Measurements from ENCODE around the gene DPEP2. TPM values are rescaled to one million over a fixed set of nuclear protein-coding genes. Genes with fewer than 3 reads are reported as not detected.
"Not testable (repeated sequence)": the region's sequence is repeated elsewhere in the genome, so short reads cannot be mapped to it uniquely, and the experiment has no call there.

The DPEP2 gene
- total RNA-seq, 2 donors from 2014 or later: 2.2 to 2.3 TPM

GRCh38 chr16:67937713-67938112, 61.6 kb downstream of the DPEP2 start:
- not testable (repeated sequence) for H3K9me3 Mint-ChIP-seq; DNase-seq (ENCODE audit: low spot score); ATAC-seq; H3K27me3 Mint-ChIP-seq
- Mint-ChIP-seq H3K27ac (peak overlapping the region; percentile 92 to 96), H3K36me3 (peaks cover 16% of the 10 kb centered on the region), H3K4me3 (peak overlapping the region; percentile 92), H3K4me1 (ENCODE audit: low read depth in 2 of 2) (peaks cover 31 to 42% of the 10 kb centered on the region in 2 donors)

Other genes with a start within 250 kb of the DPEP2 start
- gene RANBP10, start 192.9 kb downstream of the DPEP2 start, total RNA-seq: 10 to 100 TPM; 28.0 to 31.0 TPM
- 1 to 10 TPM in 1 of 2 donors, under 1 TPM in 1; 0.24 to 1.1 TPM for gene TSNAXIP1, start 192.6 kb downstream of the DPEP2 start, total RNA-seq
- 10 to 100 TPM; 30.5 to 45.9 TPM for gene THAP11, start 157.2 kb downstream of the DPEP2 start, total RNA-seq
- 100 to 1,000 TPM; 114 to 124 TPM for gene NUTF2, start 152.6 kb downstream of the DPEP2 start, total RNA-seq
- gene CENPT, start 151.8 kb downstream of the DPEP2 start, total RNA-seq: 10 to 100 TPM; 51.6 to 83.7 TPM
- 100 to 1,000 TPM; 100 to 151 TPM for gene EDC4, start 126.4 kb downstream of the DPEP2 start, total RNA-seq
- gene NRN1L, start 114.6 kb downstream of the DPEP2 start, total RNA-seq: 1 to 10 TPM in 1 of 2 donors, not detected in 1; 1.2 TPM
- 10 to 100 TPM; 15.4 to 20.1 TPM for gene PSKH1, start 106.2 kb downstream of the DPEP2 start, total RNA-seq
- 10 to 100 TPM in 1 of 2 donors, 1 to 10 TPM in 1; 8.4 to 15.6 TPM for gene CTRL, start 67.6 kb downstream of the DPEP2 start, total RNA-seq
- gene PSMB10, start 62.6 kb downstream of the DPEP2 start, total RNA-seq: 100 to 1,000 TPM; 259 to 316 TPM
- gene LCAT, start 55.4 kb downstream of the DPEP2 start, total RNA-seq: 10 to 100 TPM; 11.4 to 44.7 TPM
- gene SLC12A4, start 30.8 kb downstream of the DPEP2 start, total RNA-seq: 10 to 100 TPM; 32.9 to 84.4 TPM
- not detected for gene DPEP3, start 19.0 kb downstream of the DPEP2 start, total RNA-seq
- not detected for gene DPEP2NB, start 16.4 kb upstream of the DPEP2 start, total RNA-seq
- 10 to 100 TPM; 16.2 to 20.1 TPM for gene DDX28, start 23.7 kb upstream of the DPEP2 start, total RNA-seq
- gene DUS2, start 23.8 kb upstream of the DPEP2 start, total RNA-seq: 10 to 100 TPM; 23.3 to 43.5 TPM
- gene NFATC3, start 85.9 kb upstream of the DPEP2 start, total RNA-seq: 100 to 1,000 TPM in 1 of 2 donors, 10 to 100 TPM in 1; 91.9 to 131 TPM
- gene ESRP2, start 236.6 kb upstream of the DPEP2 start, total RNA-seq: under 1 TPM in 1 of 2 donors, not detected in 1; 0.12 TPM
- 10 to 100 TPM; 11.6 to 11.8 TPM for gene PLA2G15, start 245.9 kb upstream of the DPEP2 start, total RNA-seq